HepG2 (cell line): Measurements from ENCODE around the gene ALX1.

ENCODE experiments used
- CREB1 ChIP-seq, 2 experiments: fragments of 450-650 bp in 1 of 2; IDR thresholded peaks; 2 replicates each; pipeline ENCODE4 v1.6.1; 2016 to 2017; ENCODE audit warnings: control low read depth in 1 of 2, mild to moderate bottlenecking in 1 of 2, missing compliant biosample characterization in 1 of 2, missing genetic modification characterization in 1 of 2
- MAX ChIP-seq: IDR thresholded peaks from 2 replicates; pipeline ENCODE4 v1.6.1; 2012; ENCODE audit warnings: inconsistent platforms
- NKX3-1 ChIP-seq: sonication (generic); formaldehyde crosslinking; IDR thresholded peaks from 2 replicates; pipeline ENCODE4 v1.5.0; 2020; ENCODE audit warnings: missing genetic modification reagents
- SALL1 ChIP-seq: sonication (generic); formaldehyde crosslinking; IDR thresholded peaks from 2 replicates; pipeline ENCODE4 v1.8.0; 2022; ENCODE audit warnings: mild to moderate bottlenecking, missing genetic modification reagents
- SAP130 ChIP-seq: IDR thresholded peaks from 2 replicates; pipeline ENCODE4 v1.6.1; 2016; ENCODE audit warnings: low read depth
- SMAD1 ChIP-seq: sonication (generic); formaldehyde crosslinking; IDR thresholded peaks from 2 replicates; pipeline ENCODE4 v1.4.0; 2020; ENCODE audit warnings: missing genetic modification reagents, low read depth, mild to moderate bottlenecking, borderline replicate concordance
- SRSF4 ChIP-seq: fragments of 200-400 bp; formaldehyde crosslinking; IDR thresholded peaks from one replicate; pipeline ENCODE4 v1.6.1; 2018; ENCODE audit warnings: mild to moderate bottlenecking, low read depth, low read length, moderate library complexity; ENCODE audit not compliant: poor library complexity, severe bottlenecking
- ZBTB43 ChIP-seq: sonication (generic); formaldehyde crosslinking; conservative IDR thresholded peaks from 2 replicates; pipeline ENCODE4 v1.4.0; 2020; ENCODE audit warnings: missing genetic modification reagents
- ZHX1 ChIP-seq: sonication (generic); formaldehyde crosslinking; IDR thresholded peaks from 2 replicates; pipeline ENCODE4 v1.8.1; 2022; ENCODE audit warnings: low read depth, mild to moderate bottlenecking, missing genetic modification reagents
- ZNF24 ChIP-seq: fragments of 450-650 bp; IDR thresholded peaks from 2 replicates; pipeline ENCODE4 v1.6.1; 2017; ENCODE audit warnings: antibody characterized with exemption, mild to moderate bottlenecking
- ZNF274 ChIP-seq: sonication (generic); formaldehyde crosslinking; IDR thresholded peaks from 2 replicates; pipeline ENCODE4 v1.5.1; 2020; ENCODE audit warnings: mild to moderate bottlenecking, missing genetic modification reagents
- ZSCAN21 ChIP-seq: sonication (generic); formaldehyde crosslinking; IDR thresholded peaks from 2 replicates; pipeline ENCODE4 v1.8.0; 2022; ENCODE audit warnings: mild to moderate bottlenecking, missing genetic modification reagents, moderate library complexity, borderline replicate concordance
- TF ChIP-seq, protein P1 (sequence below): sonication (generic); formaldehyde crosslinking; IDR thresholded peaks from 2 replicates; pipeline ENCODE4 v1.5.0; 2020; ENCODE audit warnings: mild to moderate bottlenecking, missing genetic modification reagents, moderate library complexity

DNA sequence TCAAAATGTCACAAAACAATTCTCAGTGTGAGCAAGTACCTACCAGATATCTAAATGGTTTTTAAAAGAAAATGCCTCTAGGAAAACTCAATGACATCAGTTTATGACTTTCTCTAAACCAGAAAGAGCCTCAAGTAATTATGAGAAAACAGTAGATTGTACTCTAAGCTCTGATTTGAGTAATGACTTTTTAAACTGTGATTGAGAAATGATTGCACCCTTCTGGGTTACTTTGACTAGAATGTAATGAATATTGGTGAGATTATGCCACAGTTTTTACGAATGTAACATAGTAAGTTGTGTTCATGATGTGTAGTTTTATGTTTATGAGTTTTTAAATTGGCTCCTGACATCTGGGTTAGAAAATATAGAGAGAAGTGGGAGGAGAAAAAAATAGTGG is 68.8 kb downstream of the ALX1 start:
- no peak for TF ChIP-seq ZNF274
- TF ChIP-seq, protein P1, sequence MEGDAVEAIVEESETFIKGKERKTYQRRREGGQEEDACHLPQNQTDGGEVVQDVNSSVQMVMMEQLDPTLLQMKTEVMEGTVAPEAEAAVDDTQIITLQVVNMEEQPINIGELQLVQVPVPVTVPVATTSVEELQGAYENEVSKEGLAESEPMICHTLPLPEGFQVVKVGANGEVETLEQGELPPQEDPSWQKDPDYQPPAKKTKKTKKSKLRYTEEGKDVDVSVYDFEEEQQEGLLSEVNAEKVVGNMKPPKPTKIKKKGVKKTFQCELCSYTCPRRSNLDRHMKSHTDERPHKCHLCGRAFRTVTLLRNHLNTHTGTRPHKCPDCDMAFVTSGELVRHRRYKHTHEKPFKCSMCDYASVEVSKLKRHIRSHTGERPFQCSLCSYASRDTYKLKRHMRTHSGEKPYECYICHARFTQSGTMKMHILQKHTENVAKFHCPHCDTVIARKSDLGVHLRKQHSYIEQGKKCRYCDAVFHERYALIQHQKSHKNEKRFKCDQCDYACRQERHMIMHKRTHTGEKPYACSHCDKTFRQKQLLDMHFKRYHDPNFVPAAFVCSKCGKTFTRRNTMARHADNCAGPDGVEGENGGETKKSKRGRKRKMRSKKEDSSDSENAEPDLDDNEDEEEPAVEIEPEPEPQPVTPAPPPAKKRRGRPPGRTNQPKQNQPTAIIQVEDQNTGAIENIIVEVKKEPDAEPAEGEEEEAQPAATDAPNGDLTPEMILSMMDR (CRISPR knock-in tag): no peak
- no peak for TF ChIP-seq ZNF24
- no peak for TF ChIP-seq ZSCAN21 (CRISPR knock-in tag)
- no peak for TF ChIP-seq SRSF4
- no peak for TF ChIP-seq SALL1
- TF ChIP-seq SAP130: no peak
- no peak for TF ChIP-seq CREB1 (IDR thresholded peaks at IDR 0.05)
- no peak for TF ChIP-seq CREB1 (CRISPR knock-in tag; IDR thresholded peaks at IDR 0.05)
- TF ChIP-seq MAX: no peak
- TF ChIP-seq ZHX1 (CRISPR knock-in tag): no peak
- no peak for TF ChIP-seq NKX3-1 (CRISPR knock-in tag)
- TF ChIP-seq SMAD1 (CRISPR knock-in tag): no peak
- TF ChIP-seq ZBTB43: no peak
